ENCODE data around the gene CTTNBP2. TPM values are rescaled to one million over a fixed set of nuclear protein-coding genes. Genes with fewer than 3 reads are reported as not detected.

The CTTNBP2 gene
- total RNA-seq, 1 donor from 2014 or later, result 2.9 TPM

- no peaks in the 10 kb centered on the region for H3K9me3 Mint-ChIP-seq (ENCODE audit: low read depth)
- no peaks in the 10 kb centered on the region for H3K4me1 Mint-ChIP-seq (ENCODE audit: low read depth)
- peaks cover 3% of the 10 kb centered on the region for H3K36me3 Mint-ChIP-seq (ENCODE audit: low read depth)
- no peak overlapping the region for H3K4me3 Mint-ChIP-seq (ENCODE audit: unreplicated experiment)
- no peaks in the 10 kb centered on the region for H3K27me3 Mint-ChIP-seq (ENCODE audit: low read depth)
- H3K27ac Mint-ChIP-seq (ENCODE audit: unreplicated experiment), result no peak overlapping the region
- TF ChIP-seq CTCF (IDR thresholded peaks at IDR 0.05), result no peak
- no peak for DNase-seq (ENCODE audit: low spot score)
Observed at GRCh38 chr7:117793521-117793920, 79.7 kb downstream of the CTTNBP2 start.

- no peaks in the 10 kb centered on the region for H3K27me3 Mint-ChIP-seq (ENCODE audit: low read depth)
- H3K27ac Mint-ChIP-seq (ENCODE audit: unreplicated experiment), result no peak overlapping the region
- no peak for TF ChIP-seq CTCF (IDR thresholded peaks at IDR 0.05)
- H3K4me1 Mint-ChIP-seq (ENCODE audit: low read depth), result no peaks in the 10 kb centered on the region
- peaks cover 3% of the 10 kb centered on the region for H3K36me3 Mint-ChIP-seq (ENCODE audit: low read depth)
- H3K9me3 Mint-ChIP-seq (ENCODE audit: low read depth), result no peaks in the 10 kb centered on the region
- H3K4me3 Mint-ChIP-seq (ENCODE audit: unreplicated experiment), result no peak overlapping the region
- DNase-seq (ENCODE audit: low spot score), result no peak
Observed at GRCh38 chr7:117791877-117792780, 81.1 kb downstream of the CTTNBP2 start.

- TF ChIP-seq CTCF (IDR thresholded peaks at IDR 0.05), result no peak
- Mint-ChIP-seq H3K4me3 (ENCODE audit: unreplicated experiment) (no peak overlapping the region), H3K27ac (ENCODE audit: unreplicated experiment) (no peak overlapping the region), H3K27me3 (ENCODE audit: low read depth) (no peaks in the 10 kb centered on the region), H3K4me1 (ENCODE audit: low read depth) (no peaks in the 10 kb centered on the region), H3K9me3 (ENCODE audit: low read depth) (no peaks in the 10 kb centered on the region), H3K36me3 (ENCODE audit: low read depth) (peaks cover 3% of the 10 kb centered on the region)
- no peak for DNase-seq (ENCODE audit: low spot score)
Observed at GRCh38 chr7:117790731-117791130, 82.5 kb downstream of the CTTNBP2 start.

- Mint-ChIP-seq H3K9me3 (ENCODE audit: low read depth) (no peaks in the 10 kb centered on the region), H3K36me3 (ENCODE audit: low read depth) (peaks cover 3% of the 10 kb centered on the region), H3K4me3 (ENCODE audit: unreplicated experiment) (no peak overlapping the region), H3K4me1 (ENCODE audit: low read depth) (no peaks in the 10 kb centered on the region), H3K27ac (ENCODE audit: unreplicated experiment) (no peak overlapping the region), H3K27me3 (ENCODE audit: low read depth) (no peaks in the 10 kb centered on the region)
- DNase-seq (ENCODE audit: low spot score), result no peak
- no peak for TF ChIP-seq CTCF (IDR thresholded peaks at IDR 0.05)
Observed at GRCh38 chr7:117790251-117790650, 83.0 kb downstream of the CTTNBP2 start.

GRCh38 chr7:117785431-117785830 is 87.8 kb downstream of the CTTNBP2 start:
- H3K4me3 Mint-ChIP-seq (ENCODE audit: unreplicated experiment), result no peak overlapping the region
- H3K9me3 Mint-ChIP-seq (ENCODE audit: low read depth), result no peaks in the 10 kb centered on the region
- H3K36me3 Mint-ChIP-seq (ENCODE audit: low read depth), result peaks cover 1% of the 10 kb centered on the region
- TF ChIP-seq CTCF (IDR thresholded peaks at IDR 0.05), result no peak
- no peak for DNase-seq (ENCODE audit: low spot score)
- H3K27ac Mint-ChIP-seq (ENCODE audit: unreplicated experiment), result no peak overlapping the region
- H3K27me3 Mint-ChIP-seq (ENCODE audit: low read depth), result no peaks in the 10 kb centered on the region
- peaks cover 13% of the 10 kb centered on the region for H3K4me1 Mint-ChIP-seq (ENCODE audit: low read depth)
